GM12878 (cell line): ENCODE data around the gene MAPKAP1. TPM values are rescaled to one million over a fixed set of nuclear protein-coding genes. Genes with fewer than 3 reads are reported as not detected.

Experiments used
- ATF7 ChIP-seq: fragments of 450-650 bp; IDR thresholded peaks from 2 replicates; pipeline ENCODE4 v1.6.1; 2016; ENCODE audit warnings: low read depth, mild to moderate bottlenecking
- CREM ChIP-seq: IDR thresholded peaks from 2 replicates; pipeline ENCODE4 v1.6.1; 2014; ENCODE audit warnings: antibody characterized with exemption, low read depth
- E2F4 ChIP-seq: IDR thresholded peaks from 2 replicates; pipeline ENCODE4 v1.6.1; 2012; ENCODE audit warnings: low read depth, low read length, improper control_type of control experiment
- GATAD2B ChIP-seq: fragments of 450-650 bp; conservative IDR thresholded peaks from 2 replicates; pipeline ENCODE4 v1.6.1; 2017; ENCODE audit warnings: low read depth, mild to moderate bottlenecking, moderate library complexity
- HDGF ChIP-seq: fragments of 450-650 bp; IDR thresholded peaks from 2 replicates; pipeline ENCODE4 v1.6.1; 2016; ENCODE audit warnings: antibody characterized with exemption
- MEF2A ChIP-seq: IDR thresholded peaks from 2 replicates; pipeline ENCODE4 v1.6.1; 2011; ENCODE audit warnings: low read depth, mild to moderate bottlenecking, low read length, moderate library complexity; ENCODE audit not compliant: insufficient read depth
- MYB ChIP-seq: fragments of 150-350 bp; IDR thresholded peaks from 2 replicates; pipeline ENCODE4 v1.6.1; 2014; ENCODE audit warnings: mild to moderate bottlenecking, low read depth, low read length, borderline replicate concordance
- NBN ChIP-seq: fragments of 450-650 bp; IDR thresholded peaks from 2 replicates; pipeline ENCODE4 v1.6.1; 2016
- NKRF ChIP-seq: fragments of 450-650 bp; conservative IDR thresholded peaks from 2 replicates; pipeline ENCODE4 v1.6.1; 2017; ENCODE audit warnings: mild to moderate bottlenecking, moderate library complexity
- PML ChIP-seq: IDR thresholded peaks from 2 replicates; pipeline ENCODE4 v1.6.1; 2012; ENCODE audit warnings: low read length, inconsistent platforms
- POLR2A ChIP-seq: IDR thresholded peaks from 2 replicates; pipeline ENCODE4 v1.6.1; 2011; ENCODE audit warnings: low read depth, mild to moderate bottlenecking, low read length
- PRDM15 ChIP-seq: fragments of 450-650 bp; formaldehyde crosslinking; IDR thresholded peaks from 2 replicates; pipeline ENCODE4 v1.4.0; 2020; ENCODE audit warnings: mild to moderate bottlenecking, moderate library complexity
- REST ChIP-seq: IDR thresholded peaks from 2 replicates; pipeline ENCODE4 v1.6.1; 2012; ENCODE audit warnings: mild to moderate bottlenecking, low read depth, low read length
- SUZ12 ChIP-seq: fragments of 200-600 bp; sonication (generic); IDR thresholded peaks from one replicate; pipeline ENCODE4 v1.6.1; 2018; ENCODE audit warnings: antibody characterized with exemption, mild to moderate bottlenecking; ENCODE audit not compliant: unreplicated experiment
- TARDBP ChIP-seq: IDR thresholded peaks from 2 replicates; pipeline ENCODE4 v1.6.1; 2016; ENCODE audit warnings: borderline replicate concordance
- TBL1XR1 ChIP-seq: IDR thresholded peaks from 2 replicates; pipeline ENCODE4 v1.6.1; 2012; ENCODE audit warnings: low read depth, low read length, improper control_type of control experiment
- WRNIP1 ChIP-seq: IDR thresholded peaks from 2 replicates; pipeline ENCODE4 v1.6.1; 2011; ENCODE audit warnings: low read depth, low read length, improper control_type of control experiment, borderline replicate concordance
- YBX1 ChIP-seq: fragments of 450-650 bp; IDR thresholded peaks from 2 replicates; pipeline ENCODE4 v1.6.1; 2016; ENCODE audit warnings: antibody characterized with exemption
- ZNF207 ChIP-seq: fragments of 450-650 bp; IDR thresholded peaks from 2 replicates; pipeline ENCODE4 v1.6.1; 2014; ENCODE audit warnings: antibody characterized with exemption, mild to moderate bottlenecking, borderline replicate concordance
- ZNF274 ChIP-seq: IDR thresholded peaks from one replicate; pipeline ENCODE4 v1.8.0; 2011; ENCODE audit not compliant: insufficient read length, insufficient read depth
- ZNF622 ChIP-seq: fragments of 450-650 bp; IDR thresholded peaks from 2 replicates; pipeline ENCODE4 v1.6.1; 2017; ENCODE audit warnings: mild to moderate bottlenecking, inconsistent platforms
- polyA plus RNA-seq, 11 experiments: library from polyadenylated mRNA; depleted of rRNA in 4 of 11; unstranded in 6 of 11; stranded (reverse) in 5 of 11; fragments of >200 nt; fragmentation: Nextera tagmentation in 4 of 11; fragmentation: Illumina TruSeq in 1 of 11; extraction: Ambion mirVana in 4 of 11; extraction: Trizol in 1 of 11; gene quantifications; 1 replicate in 1 of 11; 2 replicates in 10 of 11; pipeline versions ENCODE4 v1.2.1 to v1.2.3, GENCODE V29; 2011 to 2016; ENCODE audit warnings: inconsistent platforms in 2 of 11, missing spikeins in 2 of 11, low read depth in 1 of 11
- total RNA-seq, 4 experiments: library from RNA; depleted of rRNA in 3 of 4; stranded (reverse); fragments of >200 nt in 3 of 4; fragmentation: Illumina TruSeq in 1 of 4; extraction: Trizol in 1 of 4; gene quantifications; 2 replicates each; pipeline versions ENCODE4 v1.2.1 to v1.2.3, GENCODE V29; 2013 to 2021

The MAPKAP1 gene
- total and polyA plus RNA-seq, 10 of the 15 experiments (the other 5 are each of a cell fraction or from before 2014, with no cell fraction given), result 5.1 to 188 (median 105) TPM

GRCh38 chr9:125513668-125514413 is 193.2 kb downstream of the MAPKAP1 start (continued):
- TF ChIP-seq TBL1XR1 (no peak), ZNF622 (no peak), SUZ12 (no peak), NKRF (no peak), PML (no peak), ZNF274 (no peak), REST (no peak), GATAD2B (no peak), PRDM15 (CRISPR knock-in tag) (no peak), WRNIP1 (no peak), MEF2A (no peak), TARDBP (no peak), YBX1 (no peak), POLR2A (no peak), ATF7 (no peak), ZNF207 (no peak), HDGF (peak; percentile 70; the same call in 1 of the 2 replicates), E2F4 (no peak), NBN (no peak), MYB (no peak), CREM (peak; percentile 25; the same call in 1 of the 2 replicates)
